OCI-LY7 (cell line): ENCODE data around the gene KAT6B.

ENCODE experiments used
- EZH2phosphoT487 ChIP-seq: fragments of 200-600 bp; sonication (generic); IDR thresholded peaks from 2 replicates; pipeline ENCODE4 v1.6.1; 2018; ENCODE audit warnings: low read depth, borderline replicate concordance, mild to moderate bottlenecking, mixed run types, antibody characterized with exemption, low read length, moderate library complexity, mixed read lengths
- TF ChIP-seq, protein P1 (sequence below): fragments of 200-600 bp; sonication (generic); conservative IDR thresholded peaks from 2 replicates; pipeline ENCODE4 v1.5.1; 2014; ENCODE audit warnings: mild to moderate bottlenecking, antibody characterized with exemption, low read length, moderate library complexity, mixed read lengths

GRCh38 chr10:75076348-75076747 lies 249.9 kb downstream of the KAT6B start:
- TF ChIP-seq EZH2phosphoT487, result no peak
- TF ChIP-seq, protein P1, sequence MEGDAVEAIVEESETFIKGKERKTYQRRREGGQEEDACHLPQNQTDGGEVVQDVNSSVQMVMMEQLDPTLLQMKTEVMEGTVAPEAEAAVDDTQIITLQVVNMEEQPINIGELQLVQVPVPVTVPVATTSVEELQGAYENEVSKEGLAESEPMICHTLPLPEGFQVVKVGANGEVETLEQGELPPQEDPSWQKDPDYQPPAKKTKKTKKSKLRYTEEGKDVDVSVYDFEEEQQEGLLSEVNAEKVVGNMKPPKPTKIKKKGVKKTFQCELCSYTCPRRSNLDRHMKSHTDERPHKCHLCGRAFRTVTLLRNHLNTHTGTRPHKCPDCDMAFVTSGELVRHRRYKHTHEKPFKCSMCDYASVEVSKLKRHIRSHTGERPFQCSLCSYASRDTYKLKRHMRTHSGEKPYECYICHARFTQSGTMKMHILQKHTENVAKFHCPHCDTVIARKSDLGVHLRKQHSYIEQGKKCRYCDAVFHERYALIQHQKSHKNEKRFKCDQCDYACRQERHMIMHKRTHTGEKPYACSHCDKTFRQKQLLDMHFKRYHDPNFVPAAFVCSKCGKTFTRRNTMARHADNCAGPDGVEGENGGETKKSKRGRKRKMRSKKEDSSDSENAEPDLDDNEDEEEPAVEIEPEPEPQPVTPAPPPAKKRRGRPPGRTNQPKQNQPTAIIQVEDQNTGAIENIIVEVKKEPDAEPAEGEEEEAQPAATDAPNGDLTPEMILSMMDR, result no peak
